Choroid plexus epithelial cell (primary cell): Measurements from ENCODE around the gene PPARG.

Experiments used
- DNase-seq: peaks from one replicate; pipeline ENCODE4 v3.0.0-alpha.2; 2010; ENCODE audit warnings: low read depth
- H3K4me3 ChIP-seq: 2 replicates; pipeline ENCODE4 v1.5.1; 2011; ENCODE audit warnings: low read depth, mild to moderate bottlenecking, control low read depth, low read length, moderate library complexity
- TF ChIP-seq, protein P1 (sequence below): conservative IDR thresholded peaks from 2 replicates; pipeline ENCODE4 v1.5.1; 2011; ENCODE audit warnings: low read depth, mild to moderate bottlenecking, control low read depth, inconsistent platforms, low read length, moderate library complexity

PPARG gene

DNA sequence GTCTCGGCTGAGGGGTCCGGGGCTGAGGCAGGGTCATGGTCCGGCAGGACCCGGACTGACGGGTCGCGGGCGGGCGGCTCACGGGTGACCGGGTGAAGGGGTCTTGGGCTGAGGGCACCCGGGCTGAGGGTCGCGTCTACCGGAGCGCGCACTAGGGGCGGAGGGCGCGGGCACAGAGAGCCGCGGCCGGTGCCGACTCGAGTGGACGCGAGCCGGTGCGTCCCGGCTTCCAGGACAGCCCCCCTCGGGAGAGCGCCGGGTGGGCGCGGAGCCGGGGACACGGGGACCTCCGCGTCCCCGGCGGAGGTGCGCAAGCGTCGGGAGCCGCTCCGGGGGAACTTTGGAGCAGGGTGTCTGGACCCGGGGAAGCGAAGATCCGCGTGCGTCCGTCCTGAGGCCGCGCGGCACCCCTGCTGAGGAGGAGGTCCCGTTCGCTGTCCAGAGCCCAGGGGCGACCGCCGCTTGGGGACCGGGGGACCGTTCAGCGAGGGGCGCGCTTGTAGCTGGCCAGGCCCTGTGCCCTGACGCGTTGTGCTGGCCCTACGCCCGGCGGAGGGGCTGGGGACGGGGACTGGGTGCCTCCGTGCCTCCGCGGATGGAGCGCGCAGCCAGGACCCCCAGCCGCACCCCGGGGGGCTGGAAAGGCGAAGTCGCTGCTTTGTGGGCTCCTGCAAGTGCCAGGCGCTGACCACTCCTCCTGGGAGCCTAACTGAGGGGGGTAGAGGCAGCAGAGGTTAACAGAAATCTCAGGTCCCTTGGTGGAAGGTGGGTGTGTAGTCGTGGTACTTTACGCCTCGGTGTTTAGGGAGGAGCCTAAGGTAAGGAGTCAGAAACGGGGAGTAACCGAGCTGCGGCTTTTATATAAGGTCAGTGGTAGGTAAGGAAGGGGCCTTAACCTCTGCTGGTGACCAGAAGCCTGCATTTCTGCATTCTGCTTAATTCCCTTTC is at the start of gene PPARG:
Gene PPARG, plus strand, starts transcription at position 889 of the 948 bp plus-strand sequence. CDS start 90,642 bp downstream, outside the sequence.
- peak within 1 kb of the TSS; percentile 87 for H3K4me3 ChIP-seq
- TF ChIP-seq, protein P1, sequence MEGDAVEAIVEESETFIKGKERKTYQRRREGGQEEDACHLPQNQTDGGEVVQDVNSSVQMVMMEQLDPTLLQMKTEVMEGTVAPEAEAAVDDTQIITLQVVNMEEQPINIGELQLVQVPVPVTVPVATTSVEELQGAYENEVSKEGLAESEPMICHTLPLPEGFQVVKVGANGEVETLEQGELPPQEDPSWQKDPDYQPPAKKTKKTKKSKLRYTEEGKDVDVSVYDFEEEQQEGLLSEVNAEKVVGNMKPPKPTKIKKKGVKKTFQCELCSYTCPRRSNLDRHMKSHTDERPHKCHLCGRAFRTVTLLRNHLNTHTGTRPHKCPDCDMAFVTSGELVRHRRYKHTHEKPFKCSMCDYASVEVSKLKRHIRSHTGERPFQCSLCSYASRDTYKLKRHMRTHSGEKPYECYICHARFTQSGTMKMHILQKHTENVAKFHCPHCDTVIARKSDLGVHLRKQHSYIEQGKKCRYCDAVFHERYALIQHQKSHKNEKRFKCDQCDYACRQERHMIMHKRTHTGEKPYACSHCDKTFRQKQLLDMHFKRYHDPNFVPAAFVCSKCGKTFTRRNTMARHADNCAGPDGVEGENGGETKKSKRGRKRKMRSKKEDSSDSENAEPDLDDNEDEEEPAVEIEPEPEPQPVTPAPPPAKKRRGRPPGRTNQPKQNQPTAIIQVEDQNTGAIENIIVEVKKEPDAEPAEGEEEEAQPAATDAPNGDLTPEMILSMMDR: no peak
- peak; percentile 55 for DNase-seq

DNA sequence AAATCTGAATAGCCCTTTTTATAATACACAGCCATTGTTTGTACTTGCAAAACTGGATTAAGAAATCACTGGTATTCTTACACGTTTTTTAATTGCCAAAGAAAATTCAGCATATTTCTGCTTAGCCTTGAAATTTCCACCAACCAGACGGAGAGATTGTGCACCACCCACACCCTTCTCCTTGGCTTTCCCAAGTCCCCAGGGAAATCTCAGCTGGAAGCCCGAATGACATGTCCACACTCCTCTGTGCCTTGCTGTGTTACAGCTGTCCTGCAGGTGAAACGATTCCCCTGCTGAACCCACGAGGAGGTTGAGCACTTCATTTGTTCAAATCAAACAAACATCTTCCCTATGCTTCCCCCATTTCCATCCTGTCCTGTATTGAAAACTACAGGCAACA is 49.6 kb upstream of the PPARG start:
- DNase-seq: no peak
- no peak overlapping the region for H3K4me3 ChIP-seq
- TF ChIP-seq, protein P1: no peak

DNA sequence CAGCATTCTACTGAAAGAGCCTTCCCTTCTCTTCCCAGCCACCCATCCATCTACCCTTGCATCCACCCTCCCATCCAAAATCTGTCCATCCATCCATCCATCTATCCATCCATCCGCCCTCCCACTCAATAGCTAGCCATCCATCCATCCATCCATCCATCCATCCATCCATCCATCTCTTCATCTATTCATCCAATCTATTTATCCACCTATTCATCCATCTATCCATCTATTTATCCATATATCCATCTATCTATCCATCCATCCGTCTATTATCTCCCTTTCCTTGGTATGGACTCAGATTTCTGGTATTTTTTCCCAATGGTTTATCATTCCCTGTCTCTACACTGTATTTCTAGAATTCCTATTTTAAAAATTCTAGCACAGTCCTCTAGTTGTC is 46.1 kb upstream of the PPARG start:
- no peak overlapping the region for H3K4me3 ChIP-seq
- DNase-seq: no peak
- TF ChIP-seq, protein P1: no peak

DNA sequence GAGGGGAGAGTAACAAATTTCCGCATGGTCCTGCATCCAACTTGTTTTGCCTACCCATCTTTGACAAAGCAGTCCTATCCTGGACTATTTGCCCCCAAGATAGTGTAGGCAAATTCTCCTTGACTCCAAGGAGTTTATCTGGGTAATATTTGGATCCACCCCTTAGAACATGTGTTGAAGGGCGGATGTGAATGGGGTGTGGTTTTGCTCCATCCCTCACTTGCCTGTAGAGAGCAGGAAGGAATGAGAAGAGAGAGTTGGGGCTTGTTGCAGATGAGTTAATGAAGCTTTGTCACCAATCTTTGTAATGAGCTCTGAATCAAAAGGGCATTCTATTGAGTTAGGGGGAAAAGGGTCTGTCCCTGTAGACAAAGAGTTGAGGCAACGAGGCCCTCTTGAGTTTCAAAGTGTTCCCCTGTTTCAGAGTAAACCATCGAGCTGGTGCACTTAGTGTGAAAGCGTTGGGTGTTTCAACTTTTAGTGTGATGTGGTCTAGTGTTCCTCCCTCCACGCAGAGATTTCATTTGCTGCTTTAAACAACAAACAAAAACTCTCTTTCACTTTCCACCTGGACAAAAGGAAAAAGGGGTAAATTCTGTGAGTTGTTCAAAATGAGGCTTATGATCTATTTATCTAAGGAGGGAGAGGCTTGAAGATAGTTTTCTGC is 42.2 kb upstream of the PPARG start:
- TF ChIP-seq, protein P1: no peak

DNA sequence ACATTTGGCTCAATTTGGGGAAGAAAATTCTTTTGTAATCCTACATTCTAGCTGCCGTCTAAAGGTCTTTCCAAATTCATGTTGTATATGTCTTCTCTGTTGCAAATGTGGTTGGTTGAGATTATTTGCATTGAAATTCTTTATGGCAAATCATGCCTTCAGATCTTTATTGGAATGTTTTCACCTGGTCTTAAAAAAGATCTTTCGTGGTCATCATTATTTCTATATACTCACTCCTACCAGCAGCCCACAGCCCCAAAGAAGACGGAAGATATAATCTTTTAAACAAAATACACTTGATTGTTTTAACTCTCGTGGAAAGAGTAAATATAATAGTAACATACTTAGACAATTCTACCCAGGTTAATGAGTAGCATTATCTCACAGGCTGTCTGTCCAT is 41.5 kb upstream of the PPARG start:
- TF ChIP-seq, protein P1: no peak
- no peak for DNase-seq
- H3K4me3 ChIP-seq: no peak overlapping the region

More for the DNA sequence above, 42.2 kb upstream of the PPARG start:
- H3K4me3 ChIP-seq: no peak overlapping the region
- DNase-seq: no peak

DNA sequence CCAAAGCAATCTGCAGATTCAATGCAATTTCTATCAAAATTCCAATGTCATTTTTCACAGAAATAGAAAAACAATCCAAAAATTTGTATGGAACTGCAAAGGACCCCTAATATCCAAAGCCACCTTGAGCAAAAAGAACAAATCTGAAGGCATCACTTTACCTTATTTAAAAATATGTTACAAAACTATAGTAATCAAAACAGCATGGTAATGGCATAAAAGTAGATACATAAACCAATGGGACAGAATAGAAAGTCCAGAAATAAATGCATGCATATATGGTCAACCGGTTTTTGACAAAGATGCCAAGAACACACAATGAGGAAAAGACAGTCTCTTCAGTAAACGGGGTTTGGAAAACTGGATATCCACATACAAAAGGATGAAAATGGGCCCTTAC is 39.4 kb upstream of the PPARG start:
- H3K4me3 ChIP-seq: no peak overlapping the region
- no peak for DNase-seq
- TF ChIP-seq, protein P1: no peak
